NCI-H1694 treated with DMSO at 0.1 percent for 48 hours (cell line): Measurements from ENCODE around the gene TBL1XR1.
"Not testable (repeated sequence)": the region's sequence is repeated elsewhere in the genome, so short reads cannot be mapped to it uniquely, and the experiment has no call there.

Experiments used
- DNase-seq: peaks from one replicate; lab custom pipeline; 2025; lab: John Stamatoyannopoulos, UW

The TBL1XR1 gene

GRCh38 chr3:177141471-177141870, 55.8 kb downstream of the TBL1XR1 start:
- DNase-seq = no peak

GRCh38 chr3:177139220-177139619, 58.1 kb downstream of the TBL1XR1 start:
- not testable (repeated sequence) for DNase-seq

DNA sequence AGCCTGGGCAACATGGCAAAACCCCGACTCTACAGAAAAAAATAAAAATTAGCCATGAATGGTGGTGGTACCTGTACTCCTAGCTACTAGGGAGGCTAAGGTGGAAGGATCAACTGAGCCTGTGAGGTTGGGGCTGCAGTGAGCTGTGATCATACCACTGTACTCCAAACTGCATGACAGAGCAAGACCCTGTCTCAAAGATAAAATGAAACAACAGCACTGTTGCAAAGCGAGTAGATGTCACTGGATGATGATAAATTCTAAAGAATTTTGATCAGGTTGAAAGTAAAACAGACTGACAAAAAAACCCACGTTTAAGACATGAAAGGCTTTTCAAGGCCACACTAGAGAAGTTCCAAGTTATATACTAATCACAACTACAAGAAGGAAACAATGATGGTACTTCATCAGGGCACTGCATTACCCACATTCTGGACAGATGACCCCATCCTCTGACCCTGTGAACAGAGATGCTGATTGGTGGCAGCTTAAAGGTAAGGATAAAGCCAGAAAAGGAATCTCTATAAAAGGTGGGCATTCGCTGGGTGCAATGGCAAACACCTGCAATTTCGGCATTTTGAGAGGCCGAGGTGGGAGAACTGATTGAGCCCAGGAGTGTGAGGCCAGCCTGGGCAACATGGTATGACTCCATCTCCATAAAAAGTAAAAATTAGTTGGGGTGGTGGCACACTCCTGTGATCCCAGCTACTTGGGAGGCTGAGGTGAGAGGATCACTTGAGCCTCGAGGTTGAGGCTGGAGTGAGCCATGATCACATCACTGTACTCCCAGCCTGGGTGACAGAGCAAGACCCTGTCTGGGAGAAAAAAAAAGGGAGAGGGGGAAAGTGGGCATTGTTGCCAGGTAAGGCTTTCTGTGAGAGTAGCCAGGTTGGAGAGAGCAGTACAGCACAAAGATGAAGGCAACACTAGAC, 59.2 kb downstream of the TBL1XR1 start:
- no peak for DNase-seq

GRCh38 chr3:177136741-177137140, 60.5 kb downstream of the TBL1XR1 start:
- DNase-seq = no peak

- DNase-seq = no peak
Measured at GRCh38 chr3:177135841-177136492, 61.3 kb downstream of the TBL1XR1 start.

- no peak for DNase-seq
Measured at GRCh38 chr3:177134816-177135210, 62.5 kb downstream of the TBL1XR1 start.

GRCh38 chr3:177133860-177134815, 63.1 kb downstream of the TBL1XR1 start:
- DNase-seq = no peak

DNA sequence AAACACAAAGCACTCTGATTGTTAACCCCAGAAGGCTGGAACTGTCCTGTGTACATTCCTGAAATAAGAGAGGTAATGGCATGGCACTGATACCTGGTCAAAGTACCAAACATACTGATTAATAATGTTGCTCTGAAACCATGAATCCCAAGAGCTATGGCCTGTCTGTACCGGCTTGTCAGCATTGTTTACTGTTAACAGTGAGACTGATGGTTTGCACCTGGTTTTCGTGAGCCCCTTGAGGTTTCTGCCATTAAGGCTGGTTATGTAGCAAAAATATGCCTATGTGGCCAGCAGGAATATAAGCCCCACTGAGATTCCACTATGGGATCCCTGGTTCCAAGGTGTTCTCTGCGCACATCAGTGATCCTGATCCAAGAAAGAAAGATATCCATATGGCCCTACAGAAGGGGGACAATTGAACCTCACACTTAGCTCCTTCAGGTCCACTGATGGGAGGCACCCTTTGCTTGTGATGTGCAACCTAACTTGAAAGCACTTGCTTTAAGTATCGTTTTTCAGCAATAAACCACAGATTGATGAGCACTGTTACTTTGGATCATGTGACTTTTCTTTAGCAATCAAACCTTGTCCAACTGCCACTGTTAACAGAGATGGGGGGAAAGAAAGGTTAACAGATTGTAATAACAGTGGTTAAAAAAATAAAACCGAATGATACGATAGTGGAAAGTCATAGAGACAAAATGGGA, 65.2 kb downstream of the TBL1XR1 start:
- no peak for DNase-seq

- DNase-seq = no peak
Measured at GRCh38 chr3:177127008-177127407, 70.3 kb downstream of the TBL1XR1 start.

GRCh38 chr3:177126015-177126773, 71.1 kb downstream of the TBL1XR1 start:
- DNase-seq = no peak

DNA sequence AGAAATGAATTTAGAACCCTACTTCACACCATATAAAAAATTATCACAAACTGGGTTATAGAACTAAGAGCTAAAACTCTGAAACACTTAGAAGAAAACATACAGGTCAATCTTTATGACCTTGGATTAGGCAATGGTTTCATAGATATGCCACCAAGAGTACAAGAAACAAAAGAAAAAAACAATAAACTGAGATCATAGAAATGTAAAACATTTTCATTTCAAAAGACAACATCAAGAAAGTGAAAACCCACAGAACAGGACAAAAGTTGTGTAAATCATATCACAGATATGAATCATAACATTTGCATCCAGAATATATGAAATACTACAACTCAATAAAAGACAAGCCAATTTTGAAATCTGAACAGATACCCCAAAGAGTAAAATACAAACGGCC, 72.4 kb downstream of the TBL1XR1 start:
- no peak for DNase-seq

- no peak for DNase-seq
Measured at GRCh38 chr3:177123822-177124221, 73.5 kb downstream of the TBL1XR1 start.

DNA sequence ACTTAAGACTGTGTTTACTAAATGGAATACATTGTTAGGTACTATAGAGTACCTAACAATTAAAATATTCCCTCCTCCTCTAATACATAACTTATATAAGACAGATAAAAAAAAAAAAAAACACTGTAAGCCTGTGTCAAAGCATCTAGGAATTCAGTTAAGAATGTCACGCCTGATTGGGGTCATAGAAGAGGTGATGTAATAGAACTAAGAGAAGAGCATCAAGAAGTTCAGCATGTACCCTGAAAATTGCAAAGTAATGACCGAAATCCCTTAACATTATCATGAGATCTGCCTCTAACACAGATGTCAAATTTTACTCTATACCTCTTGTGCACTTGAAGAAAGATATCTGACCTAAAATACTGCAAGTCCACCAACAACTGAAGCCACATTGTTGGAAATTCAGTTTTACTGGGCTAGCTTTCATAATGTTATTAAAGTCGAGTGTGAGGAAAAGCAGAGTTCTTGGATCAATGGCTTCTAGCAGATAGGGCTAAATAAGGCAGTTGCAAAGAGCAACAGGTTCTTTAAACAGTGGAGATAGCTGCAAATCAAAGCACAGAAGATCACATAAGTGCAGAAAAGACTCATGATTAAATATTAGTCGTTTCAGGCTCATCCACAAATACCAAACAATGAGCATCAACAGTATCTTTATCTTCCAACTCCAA, 75.0 kb downstream of the TBL1XR1 start:
- no peak for DNase-seq

DNA sequence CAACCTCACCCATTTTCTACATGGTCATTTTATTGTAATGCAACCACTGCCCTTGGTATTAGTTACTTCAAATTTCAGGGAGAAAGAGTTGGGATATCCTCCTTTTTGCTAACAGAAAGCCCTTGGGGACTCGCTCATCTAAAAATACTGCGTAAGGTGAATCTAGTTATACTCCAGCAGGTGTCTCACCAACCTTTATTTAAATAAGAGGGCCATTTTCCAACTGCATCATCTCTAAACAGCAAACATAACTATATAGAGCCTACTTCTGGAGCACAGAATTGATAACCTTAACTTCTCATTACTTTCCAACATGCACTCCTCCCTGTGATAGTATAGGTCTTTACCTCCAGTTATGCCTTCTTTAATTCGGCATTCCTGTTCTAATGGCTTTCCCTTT, 77.5 kb downstream of the TBL1XR1 start:
- no peak for DNase-seq

DNA sequence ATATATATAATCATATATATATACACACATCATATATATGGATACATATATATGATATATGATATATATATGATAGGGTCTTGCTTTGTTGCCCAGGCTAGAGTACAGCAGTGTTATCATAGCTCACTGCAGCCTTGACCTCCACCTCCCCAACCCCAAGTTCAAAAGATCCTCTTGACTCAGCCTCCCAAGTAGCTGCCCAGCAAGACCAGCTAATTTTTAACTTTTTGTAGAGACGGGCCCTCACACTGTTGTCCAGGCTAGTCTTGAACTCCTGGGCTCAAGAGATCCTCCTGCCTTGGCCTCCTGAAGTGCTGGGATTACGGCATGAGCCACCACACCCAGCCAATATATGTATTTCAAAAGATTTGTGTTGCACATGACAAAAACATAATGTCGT, 83.0 kb downstream of the TBL1XR1 start:
- no peak for DNase-seq

GRCh38 chr3:177111541-177111949, 85.7 kb downstream of the TBL1XR1 start:
- DNase-seq = no peak

- DNase-seq = no peak
Measured at GRCh38 chr3:177110895-177111294, 86.4 kb downstream of the TBL1XR1 start.

DNA sequence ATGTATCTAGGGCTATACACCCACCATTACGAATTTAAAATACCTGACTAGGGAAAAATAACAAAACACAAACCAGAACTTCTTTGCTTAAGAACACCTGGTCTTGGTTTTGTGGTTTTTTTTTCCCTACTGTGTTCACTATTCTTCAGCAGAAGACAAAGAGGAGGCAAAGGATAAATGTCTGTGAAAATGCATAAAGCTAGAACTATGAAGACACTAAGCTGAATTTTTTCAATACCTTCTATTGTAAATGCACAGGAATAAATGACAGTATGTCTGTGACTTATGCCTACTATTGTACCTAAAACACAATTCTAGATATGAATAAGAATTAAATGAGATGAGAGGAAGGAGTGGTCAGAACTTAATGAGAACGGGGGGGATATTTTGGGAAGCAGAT, 86.9 kb downstream of the TBL1XR1 start:
- DNase-seq = no peak

DNA sequence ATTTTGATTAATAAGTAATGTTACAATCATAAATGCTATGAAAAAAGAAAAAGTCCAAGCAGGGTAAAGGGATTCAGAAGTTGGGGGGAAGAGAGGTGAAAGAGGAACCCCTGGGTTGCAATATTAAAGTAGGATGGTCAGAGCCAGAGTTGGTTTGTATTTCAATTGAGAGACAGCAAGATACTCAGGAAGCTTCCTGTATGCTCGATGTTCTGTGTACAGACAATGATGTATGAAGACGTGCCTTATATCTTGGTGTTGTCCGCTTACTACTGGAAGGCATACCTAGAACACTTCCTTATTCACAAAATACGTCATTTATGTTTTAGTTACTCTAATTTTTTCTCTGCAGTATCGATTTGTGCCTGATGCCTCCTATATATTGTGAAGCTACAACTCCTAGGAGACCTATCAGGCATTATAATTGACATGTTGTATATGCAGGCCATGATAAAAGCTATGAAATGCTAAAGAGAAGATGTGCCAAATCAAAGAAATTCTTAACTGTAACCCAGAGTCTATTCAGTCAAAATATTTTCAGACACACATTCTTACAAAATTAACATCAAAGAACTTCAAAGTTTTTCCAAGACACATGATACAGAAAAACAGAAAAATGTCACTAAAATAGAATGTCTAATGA, 87.5 kb downstream of the TBL1XR1 start:
- DNase-seq = no peak

- no peak for DNase-seq
Measured at GRCh38 chr3:177108648-177109047, 88.6 kb downstream of the TBL1XR1 start.
